Activated CD4-positive, alpha-beta T cell treated with anti-CD3 and anti-CD28 coated beads, Interleukin-2, Interleukin-6, amounts not matched to agents 100 ng/mL and 50 ng/mL, durations not matched to agents 16 hours and 8 hours (primary cell): Measurements from ENCODE around the gene TMOD2.

Experiments used
- DNase-seq: peaks from one replicate; pipeline ENCODE4 v3.0.0-alpha.2; 2020

The TMOD2 gene

DNA sequence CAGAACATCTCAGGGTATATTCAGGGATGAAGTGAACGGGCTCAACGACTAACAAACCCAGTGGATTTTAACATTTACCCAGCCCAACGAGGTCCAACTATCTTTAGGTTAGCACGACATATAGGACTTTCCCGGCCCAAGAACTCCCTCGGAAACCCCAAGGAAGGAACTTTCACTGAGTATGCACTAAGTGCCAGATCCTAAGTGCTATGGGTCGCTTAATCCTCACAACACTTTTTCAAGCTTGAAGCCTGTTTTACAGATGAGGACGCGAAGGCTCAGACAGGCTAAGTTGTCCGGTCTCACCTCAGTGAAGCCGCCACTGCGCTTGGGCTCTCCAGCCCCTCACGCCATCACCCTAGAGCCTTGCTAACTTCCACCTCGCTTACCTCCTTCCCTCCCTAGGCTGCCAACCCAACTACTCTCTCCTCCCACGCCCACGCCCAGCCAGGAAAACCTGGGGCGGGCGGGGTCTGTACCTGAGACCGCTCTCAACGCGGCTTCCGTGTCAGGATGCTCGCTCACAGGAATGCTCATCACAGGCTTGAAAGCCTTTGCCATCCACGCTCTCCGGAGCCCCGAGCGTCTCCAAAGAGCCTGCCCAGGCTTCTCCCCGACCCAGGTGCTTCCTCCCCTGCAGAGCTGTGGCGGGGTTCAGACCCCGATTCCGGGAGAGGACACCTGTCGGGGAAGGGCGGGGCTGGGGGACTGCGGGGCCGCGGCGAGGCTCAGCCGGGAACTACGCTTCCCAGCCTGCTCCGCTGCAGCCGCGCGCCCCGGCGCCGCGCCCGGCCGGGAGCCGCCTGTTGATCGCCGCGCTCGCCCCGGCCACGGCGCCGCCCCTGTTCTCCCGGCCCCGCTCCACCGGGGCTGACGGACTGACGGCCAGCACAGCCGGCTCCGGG is at the start of gene TMOD2:
Gene TMOD2 (plus strand): TSS at position 806 of the 905 bp plus-strand sequence. CDS start 14,845 bp downstream, outside the sequence.
- DNase-seq, result peak; percentile 58

DNA sequence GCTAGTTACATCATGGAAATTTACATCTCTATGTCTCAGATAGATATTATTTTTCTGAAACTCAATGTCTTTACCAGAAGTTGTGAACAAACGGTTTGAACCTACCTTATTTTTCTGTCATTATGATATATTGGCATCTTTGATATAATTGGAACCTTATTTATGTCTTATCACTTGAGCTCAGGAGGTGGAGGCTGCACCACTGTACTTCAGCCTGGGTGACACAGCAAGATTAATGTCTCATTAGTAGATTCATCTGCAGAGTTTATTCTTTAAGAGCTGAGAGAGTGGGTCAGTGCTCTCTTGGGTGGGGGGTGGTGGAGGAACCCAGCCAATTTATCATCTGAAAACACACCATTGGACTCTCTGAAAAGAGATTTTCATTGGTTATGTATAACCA is 48.7 kb upstream of the TMOD2 start:
- no peak for DNase-seq

DNA sequence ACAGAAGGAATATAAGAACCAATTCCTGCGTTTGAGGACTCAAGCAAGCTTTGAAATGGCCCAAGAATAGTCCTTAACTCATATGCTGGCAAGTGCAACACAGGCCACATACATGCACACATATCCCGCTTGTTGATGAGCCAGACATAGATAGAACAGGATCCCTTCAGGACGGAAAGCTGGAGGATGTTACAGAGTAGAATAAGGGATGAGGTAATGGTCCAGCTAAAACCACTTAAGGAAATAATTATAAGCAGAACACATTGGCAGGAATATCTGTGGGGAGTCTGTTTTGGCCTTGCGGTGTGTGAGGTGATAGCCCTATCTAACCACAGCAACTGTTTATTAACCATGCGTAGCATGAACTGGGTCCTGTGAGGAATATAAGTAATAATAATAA is 45.1 kb upstream of the TMOD2 start:
- no peak for DNase-seq

DNA sequence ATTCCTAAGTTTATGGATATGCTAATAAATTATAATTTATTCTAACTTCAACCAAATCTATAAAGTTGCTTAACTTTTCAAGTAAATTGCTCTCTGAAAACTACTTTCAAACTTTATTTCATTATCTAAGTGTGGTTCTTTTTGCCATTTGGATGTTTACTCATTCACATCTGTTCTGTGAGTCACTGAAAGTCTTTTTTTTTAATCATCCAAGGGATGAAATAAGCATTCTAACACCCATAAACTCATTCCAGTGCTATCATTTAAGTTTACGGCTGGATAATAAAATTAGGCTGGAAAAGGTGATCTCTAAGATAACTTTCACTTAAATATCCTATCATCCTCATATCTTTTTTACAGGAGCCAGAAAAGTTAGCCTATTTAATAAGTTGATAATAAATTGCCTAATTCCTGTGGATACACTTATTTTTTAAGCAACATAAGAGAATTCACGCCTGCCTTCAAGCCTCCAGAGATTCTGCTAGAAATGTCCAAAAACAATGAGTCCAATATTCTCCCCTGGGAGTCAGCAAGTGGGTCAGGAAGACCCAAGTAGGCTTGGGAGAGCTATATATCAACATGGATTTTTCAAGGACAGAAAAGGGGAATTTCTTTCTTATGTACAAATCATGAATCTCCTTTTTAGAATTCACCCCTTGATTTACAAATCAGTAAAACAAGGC is 44.3 kb upstream of the TMOD2 start:
- no peak for DNase-seq

DNA sequence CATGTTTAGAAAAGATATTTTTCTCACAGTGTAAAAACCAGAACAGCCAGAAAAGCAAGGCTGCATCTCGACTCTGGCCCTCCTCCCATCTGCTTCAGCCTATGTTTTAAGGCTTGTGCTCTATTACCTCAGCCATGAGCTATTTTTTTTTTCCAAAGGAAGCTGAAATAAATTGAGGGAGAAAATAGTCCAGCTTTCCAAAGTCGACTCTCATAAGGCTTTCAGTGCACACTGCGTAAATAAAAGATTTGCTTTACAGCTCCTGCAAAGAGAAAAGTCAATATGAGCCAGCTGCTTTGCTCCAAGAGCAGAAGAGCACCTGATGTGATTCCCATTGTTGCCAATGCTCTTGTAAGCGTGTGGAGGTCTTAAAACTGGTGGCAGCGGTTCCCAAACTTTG is 43.4 kb upstream of the TMOD2 start:
- DNase-seq, result no peak

DNA sequence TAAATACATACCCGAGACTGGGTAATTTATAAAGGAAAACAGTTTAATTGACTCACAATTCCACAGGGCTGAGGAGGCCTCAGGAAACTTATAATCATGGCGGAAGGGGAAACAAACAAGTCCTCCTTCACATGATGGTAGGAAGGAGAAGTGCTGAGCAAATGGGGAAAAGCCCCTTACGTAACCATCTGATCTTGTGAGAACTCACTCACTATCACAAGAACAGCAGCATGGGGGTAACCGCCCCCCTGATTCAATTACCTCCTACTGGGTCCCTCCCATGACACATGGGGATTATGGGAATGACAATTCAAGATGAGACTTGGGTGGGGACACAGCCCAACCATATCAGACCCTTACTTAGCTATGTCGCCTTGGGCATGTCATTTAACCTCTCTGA is 42.4 kb upstream of the TMOD2 start:
- no peak for DNase-seq

DNA sequence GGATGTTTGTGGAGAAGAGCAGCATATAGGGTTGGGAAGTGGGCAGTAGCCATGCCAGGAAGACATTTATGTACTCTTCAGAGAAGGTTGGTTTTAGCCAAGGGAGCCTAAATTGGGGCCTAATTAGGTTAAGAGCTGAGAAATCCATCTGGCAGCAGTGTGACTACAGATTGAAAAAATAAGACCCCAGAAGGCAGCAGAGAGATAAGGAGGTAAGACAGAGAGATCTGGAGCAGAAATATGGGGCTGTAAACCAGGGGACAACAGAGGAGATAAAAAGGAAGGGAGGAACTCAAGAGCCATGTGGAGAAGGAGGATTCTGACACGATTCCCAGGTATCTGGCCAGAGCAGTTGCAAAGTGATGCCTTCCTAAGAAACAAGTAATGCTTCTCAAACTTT is 37.2 kb upstream of the TMOD2 start:
- DNase-seq, result no peak

DNA sequence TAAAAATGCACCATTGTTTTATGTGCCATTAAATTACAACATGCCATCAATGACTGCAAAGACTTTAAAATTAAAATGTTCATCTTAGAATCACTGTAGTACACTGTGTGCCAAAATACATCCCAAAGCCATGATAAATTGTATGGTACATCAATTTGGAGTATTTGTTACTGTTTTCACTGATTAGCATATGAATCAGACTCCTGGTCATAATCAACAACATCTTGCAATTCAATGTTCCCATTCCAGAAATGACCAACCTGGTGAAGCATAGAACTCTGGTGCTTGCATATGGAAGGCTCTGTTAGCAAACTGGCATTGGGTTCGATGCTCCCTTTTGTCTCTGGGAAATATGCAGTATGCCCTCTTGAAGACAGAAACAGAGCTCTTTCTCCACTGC is 36.5 kb upstream of the TMOD2 start:
- DNase-seq, result no peak

DNA sequence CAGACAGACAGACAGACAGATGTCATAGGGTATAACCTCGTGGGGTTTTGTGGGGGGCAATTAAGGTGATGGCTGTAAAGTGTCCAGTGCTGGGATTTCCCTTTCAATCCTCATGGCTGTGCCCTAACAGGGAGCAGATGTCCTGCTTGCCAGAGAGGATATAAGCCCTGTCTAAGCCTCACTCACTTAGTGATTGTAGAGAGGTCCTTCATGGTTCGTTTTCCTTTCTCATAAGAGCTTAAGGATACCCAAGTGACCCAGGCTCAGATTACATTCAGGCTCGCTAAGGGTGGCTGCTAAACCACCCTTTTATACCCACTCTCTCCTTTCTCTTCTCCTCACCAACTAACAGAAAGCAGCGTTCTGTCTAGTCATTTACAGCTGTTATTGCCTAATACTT is 33.2 kb upstream of the TMOD2 start:
- DNase-seq, result no peak

DNA sequence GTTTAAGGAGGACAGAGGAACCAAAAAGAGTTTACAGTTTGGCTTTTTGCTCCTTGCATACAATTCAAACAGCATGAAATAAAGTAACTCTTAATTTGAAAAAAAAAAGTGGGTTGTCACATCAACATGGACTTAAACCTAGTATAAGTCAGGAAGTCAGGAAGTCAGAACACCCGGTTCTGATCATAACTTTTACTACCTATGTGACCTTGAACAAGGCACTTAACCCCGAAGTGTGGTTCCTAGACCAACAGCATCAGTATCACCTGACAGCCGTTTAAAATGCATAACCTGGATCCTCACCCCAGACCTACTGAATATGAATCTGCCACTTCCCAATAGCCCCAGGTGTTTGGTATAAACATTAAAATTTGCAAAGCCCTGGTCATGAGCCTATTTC is 32.7 kb upstream of the TMOD2 start:
- DNase-seq, result no peak

DNA sequence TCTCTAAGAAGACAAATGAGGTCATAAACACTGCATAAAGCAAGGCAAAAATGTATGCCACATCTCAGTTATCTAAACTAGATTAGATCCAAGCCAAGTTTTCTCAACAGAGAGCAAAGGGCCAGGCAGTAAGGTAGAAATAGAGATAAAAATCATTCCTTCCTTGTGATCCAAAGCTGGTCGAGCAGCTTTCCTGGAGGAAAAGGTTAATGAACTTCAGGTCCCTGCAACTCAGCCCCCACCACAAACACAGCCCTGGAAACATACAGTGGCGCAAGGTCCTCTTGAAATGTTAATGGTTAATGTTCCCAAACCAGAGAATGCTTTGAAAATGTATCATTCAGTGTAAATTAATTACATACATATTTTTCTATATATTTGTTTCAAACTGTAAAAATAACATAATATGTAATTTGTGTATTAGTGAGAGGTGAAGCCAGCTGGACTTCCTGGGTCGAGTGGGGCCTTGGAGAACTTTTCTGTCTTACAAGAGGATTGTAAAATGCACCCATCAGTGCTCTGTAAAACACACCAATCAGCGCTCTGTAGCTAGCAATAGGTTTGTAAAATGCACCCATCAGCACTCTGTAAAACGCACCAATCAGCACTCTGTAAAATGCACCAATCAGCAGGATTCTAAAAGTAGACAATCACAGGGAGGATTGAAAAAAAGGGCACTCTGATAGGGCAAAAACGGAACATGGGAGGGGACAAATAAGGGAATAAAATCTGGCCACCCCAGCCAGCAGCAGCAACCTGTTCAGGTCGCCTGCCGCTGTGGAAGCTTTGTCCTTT is 31.0 kb upstream of the TMOD2 start:
- DNase-seq, result no peak

DNA sequence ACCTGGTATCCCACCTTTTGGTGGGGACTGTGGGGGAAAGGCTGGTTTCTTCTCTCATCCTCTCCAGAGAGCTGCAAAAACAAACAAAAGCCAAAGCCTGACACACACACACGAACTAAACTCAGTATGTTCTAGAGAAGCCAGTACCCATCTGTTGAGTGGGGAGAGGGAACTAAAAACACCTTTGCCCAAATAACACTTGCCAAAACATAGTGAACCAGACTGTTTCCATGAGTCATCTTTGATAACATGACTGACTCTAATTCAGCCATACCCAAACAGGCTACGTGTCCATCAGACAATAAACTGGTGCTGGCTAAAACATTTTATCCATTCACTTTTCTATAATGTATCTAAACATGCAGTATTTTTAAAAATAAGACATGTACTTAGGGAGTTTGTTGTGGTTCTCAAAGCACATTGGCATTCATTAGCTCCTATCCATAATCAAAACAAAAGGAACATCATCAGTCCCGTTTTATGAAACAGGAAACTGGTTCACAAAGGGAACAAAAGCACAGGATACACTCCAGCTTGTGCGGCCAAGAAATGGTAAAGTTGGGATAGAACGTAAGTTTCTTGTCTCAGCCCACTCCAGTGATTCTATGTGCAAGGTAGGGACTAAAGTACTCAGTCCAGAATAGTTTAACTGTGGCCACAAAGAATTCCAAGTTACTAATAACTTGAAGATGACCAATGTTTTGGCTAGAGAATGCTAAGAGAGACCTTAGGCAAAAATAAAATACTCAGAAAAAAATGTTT is 30.0 kb upstream of the TMOD2 start:
- no peak for DNase-seq

DNA sequence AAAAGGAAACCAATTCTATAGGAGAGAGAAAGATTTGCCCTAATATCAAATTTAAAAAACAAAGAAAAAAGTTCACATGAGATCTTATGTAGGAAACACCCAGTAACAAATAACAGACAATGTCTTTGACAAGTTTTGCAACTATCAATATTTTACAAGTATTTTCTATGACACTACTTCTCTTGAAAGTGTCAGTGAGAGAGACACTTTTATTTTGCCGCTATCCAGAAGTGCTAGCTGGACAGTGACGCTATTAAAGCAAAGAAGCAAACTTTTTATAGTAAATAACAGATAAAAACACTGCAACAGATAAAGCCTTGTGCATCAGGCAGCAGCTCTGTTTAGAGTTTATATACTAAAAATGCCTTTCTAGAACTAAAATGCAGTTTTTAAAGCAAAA is 27.2 kb upstream of the TMOD2 start:
- no peak for DNase-seq

DNA sequence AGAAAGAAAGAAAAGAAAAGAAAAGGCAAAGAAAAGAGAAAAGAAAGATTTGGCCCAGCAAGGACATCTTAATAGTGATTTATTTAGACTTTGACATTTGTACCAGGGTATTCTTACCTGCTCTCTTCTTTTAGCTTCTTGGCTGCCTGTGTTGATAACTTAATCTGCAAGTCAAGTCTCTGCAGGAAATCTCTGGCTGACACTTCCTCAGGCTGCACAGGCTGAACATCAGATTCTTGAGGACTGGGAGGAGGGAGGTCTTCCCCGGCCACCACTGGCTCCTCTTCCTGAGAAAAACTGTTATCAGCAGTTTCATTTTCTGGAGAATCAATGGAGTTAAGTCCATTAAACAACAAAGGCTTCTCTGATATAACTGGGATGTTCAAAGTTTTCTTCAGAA is 26.7 kb upstream of the TMOD2 start:
- no peak for DNase-seq

DNA sequence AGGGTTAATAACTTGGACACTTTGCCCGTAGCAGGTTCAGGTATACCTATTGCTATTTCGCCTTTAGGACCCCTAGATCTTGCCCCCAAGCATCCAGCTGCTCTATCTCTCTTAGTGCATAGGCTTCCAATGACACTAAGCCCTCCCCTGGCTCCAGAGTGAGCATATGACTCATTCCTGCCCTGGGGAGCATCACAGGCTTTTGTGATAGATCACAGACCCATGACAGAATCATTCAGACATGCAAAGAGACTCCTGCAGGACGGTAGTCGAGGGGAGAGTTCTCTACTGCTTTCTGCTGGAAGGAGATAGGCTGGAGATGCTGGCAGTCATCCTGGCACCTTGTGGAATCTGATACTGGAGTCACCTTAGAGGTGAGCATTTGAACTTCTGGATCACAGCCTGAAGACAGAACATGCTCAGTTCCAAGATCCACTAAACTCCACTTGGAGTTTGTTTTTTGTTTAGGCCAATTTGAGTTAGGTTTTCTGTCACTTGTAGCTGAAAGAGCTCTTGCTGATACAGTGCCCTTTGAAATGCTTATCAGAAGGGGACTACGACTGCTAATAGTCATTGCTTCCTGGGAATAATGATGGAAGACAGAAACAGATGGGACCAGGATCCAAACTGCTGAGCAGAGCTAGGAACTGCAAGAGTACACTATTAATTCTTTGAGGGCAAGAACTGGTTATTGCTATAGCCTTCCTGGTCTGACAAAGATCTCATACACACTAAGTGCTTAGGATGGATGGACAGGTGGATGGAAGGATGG is 24.9 kb upstream of the TMOD2 start:
- peak; percentile 43 for DNase-seq

DNA sequence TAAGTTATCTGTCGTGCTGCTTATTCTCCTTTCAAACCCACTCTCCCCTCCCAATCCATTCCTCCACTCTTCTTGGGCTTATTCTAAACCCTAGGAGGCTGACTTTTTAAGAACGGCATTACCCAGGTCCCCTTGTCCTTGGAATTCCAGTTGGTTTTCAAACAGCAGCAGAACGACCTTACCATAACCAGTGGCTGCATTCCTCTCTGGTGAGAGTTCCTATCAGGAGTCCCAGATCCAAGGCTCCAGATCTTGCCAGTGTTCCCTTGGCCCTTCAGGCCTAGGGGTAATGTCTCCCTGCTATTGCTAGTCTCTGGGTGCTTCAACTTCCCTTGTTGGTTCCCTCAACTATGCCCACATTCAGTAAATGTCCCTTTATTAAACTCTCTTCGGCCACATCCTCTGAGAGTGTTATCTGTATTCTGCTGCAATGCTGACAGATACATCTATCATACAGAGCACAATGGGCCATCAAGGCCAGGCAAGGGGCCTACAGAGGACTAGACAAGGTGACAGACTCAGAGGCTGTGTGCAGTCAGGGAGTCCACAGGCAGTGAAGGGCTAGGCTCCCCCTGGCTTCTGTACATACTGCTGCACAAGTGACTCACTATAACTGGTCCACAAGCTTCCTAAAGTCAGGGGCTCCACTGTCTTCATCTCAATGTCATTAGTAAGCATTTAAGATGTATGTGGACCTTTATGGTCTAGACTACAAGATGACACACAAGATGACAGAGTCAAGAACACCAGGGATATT is 24.1 kb upstream of the TMOD2 start:
- DNase-seq, result no peak

DNA sequence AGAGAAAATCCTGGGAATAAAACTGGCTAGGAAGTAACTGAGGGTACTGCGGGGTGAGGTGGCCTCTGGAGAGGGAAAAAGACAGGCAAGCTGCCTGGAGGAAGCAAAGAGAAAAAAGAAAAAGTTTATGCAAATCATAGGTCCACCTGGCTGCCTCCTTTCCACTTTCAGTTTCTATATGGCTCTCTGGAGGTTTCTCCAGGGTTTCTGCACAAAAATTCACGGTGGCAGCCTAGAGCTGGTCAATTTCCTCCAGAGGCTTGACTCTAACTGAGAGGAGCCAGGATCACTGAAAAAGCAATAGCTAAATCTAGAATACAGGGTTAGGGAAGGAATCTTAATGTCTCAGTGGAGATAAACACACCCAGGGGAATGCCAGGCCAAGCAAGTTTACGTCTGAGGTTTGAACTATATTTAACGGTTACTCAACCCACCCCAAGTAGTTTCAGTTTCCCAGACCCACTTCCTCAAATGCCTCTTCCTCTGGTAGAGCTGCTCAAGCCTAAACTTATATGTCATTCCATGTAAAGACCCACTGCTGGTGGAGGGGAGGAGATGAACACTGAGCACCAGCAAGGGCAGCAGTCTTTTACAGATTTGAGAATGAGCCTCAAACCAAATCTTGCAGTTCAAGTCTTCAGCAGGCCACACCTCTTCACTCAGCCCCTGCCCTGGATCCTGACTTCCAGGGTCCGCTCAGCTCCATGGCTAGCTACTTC is 19.7 kb upstream of the TMOD2 start:
- peak; percentile 70 for DNase-seq

DNA sequence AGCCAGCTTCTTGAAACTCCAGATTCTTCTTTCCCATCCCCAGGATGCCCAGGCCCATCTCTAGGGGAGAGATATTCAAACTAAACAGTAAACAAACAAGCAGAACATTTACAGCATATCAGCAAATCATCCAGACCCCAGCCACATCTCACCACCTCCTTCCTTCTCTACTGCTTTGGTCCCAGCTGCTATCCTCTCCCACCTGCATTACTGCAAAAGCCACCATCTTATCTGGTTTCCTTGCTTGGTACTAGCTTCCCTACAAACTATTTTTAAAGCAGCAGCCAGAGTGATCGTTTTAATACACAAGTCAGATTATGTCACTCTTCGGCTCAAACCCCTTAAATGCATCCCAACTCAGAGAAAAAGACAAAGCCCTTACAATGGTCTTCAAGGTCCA is 18.8 kb upstream of the TMOD2 start:
- DNase-seq, result no peak

DNA sequence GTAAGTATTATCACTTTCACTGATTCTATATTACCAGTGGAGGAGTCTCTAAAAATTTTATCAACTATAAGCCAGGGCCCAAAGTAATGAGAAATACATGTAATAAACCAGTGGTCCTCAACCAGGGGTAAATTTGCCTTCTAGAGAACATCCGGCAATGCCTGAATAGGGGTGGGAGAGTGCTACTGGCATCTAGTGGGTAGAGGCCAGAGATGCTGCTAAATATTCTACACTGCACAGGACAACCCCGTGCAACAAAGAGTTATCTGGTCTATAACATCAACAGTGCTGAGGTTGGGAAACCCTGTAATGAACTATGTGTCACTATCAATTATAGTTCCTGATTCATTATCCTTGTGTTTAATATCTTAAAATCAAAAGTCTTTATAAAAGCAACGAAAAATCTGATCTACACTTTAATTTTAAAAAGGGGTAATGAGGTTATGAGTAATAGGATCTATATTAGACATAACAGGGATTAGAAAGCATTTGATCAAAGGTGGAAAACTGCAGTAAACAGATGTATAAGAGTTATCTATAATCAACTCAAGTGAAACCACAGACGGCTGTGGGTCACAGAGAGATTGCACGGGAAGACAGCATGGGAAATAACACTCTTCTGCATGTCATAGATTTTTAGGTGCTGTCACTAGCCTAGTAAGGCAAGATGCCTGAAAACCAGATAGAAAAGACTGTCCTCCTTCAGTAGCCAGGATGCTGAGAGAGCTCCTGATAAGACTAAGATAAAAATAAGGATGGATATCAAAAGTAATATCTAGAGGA is 16.0 kb upstream of the TMOD2 start:
- peak; percentile 57 for DNase-seq

DNA sequence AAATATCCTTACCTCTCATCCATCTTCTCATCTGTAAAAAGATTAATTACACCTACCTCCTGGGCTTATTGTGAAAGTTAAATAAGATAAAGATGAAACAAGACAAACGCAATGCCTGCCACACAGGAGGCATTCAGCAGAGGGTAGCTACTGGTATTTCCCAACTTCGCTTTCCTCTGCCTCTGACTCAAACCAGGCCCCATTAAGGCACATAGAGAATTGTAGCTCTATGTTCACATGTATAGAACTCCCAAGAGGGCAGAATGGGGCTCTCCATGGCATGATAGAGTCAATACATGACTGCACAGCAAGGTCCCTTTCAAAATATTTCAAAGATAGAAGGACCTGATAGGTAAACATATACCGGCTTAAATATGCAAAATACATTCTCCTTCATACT is 15.3 kb upstream of the TMOD2 start:
- DNase-seq, result peak; percentile 70
